Breast epithelium (tissue), 3 donors: Measurements from ENCODE around the gene L3MBTL3.

Experiments
- CTCF ChIP-seq, 3 donors: fragments of 450-650 bp; IDR thresholded peaks; one replicate each; pipeline ENCODE4 v1.5.1; 2016 to 2017; ENCODE audit warnings: antibody characterized with exemption in 3 of 3, mild to moderate bottlenecking in 3 of 3, moderate library complexity in 3 of 3
- POLR2A ChIP-seq: fragments of 450-650 bp; IDR thresholded peaks from one replicate; pipeline ENCODE4 v1.6.1; 2016; ENCODE audit warnings: antibody characterized with exemption, mild to moderate bottlenecking, moderate library complexity

- TF ChIP-seq CTCF (IDR thresholded peaks at IDR 0.05) (no peak), POLR2A (no peak)
These were observed 138.5 kb downstream of the L3MBTL3 start for GRCh38 chr6:130156908-130157307.
